H1 (cell line): ENCODE measurements around the gene MRFAP1L1.

Source experiments
- CTCF ChIP-seq, 3 experiments: IDR thresholded peaks; 1 replicate in 2 of 3; 2 replicates in 1 of 3; pipeline versions ENCODE4 v1.5.1 to v1.6.1; 2011; ENCODE audit warnings: low read length in 3 of 3, mild to moderate bottlenecking in 3 of 3, inconsistent platforms in 2 of 3, low read depth in 1 of 3, moderate library complexity in 1 of 3; ENCODE audit not compliant: insufficient read depth in 1 of 3; ENCODE audit errors: control extremely low read depth in 1 of 3
- EP300 ChIP-seq, 2 experiments: IDR thresholded peaks; 1 replicate in 1 of 2; 2 replicates in 1 of 2; pipeline ENCODE4 v1.6.1; 2011 to 2012; ENCODE audit warnings: low read depth in 2 of 2, low read length in 2 of 2, mild to moderate bottlenecking in 2 of 2, borderline replicate concordance in 1 of 2, inconsistent platforms in 1 of 2, moderate library complexity in 1 of 2
- ZNF274 ChIP-seq: IDR thresholded peaks from 2 replicates; pipeline ENCODE4 v1.7.0; 2012; ENCODE audit warnings: low read length, borderline replicate concordance; ENCODE audit errors: extremely low read depth

GRCh38 chr4:6716958-6717655 lies 7.4 kb upstream of the MRFAP1L1 start:
- TF ChIP-seq EP300 (IDR thresholded peaks at IDR 0.05; ENCODE audit: borderline replicate concordance in 1 of 2, low read depth in 2 of 2, low read length in 2 of 2) (no peak), CTCF (IDR thresholded peaks at IDR 0.05; ENCODE audit: control extremely low read depth in 1 of 3, insufficient read depth in 1 of 3, low read depth in 1 of 3, low read length in 3 of 3) (no peak), ZNF274 (no peak)
